Measurements from ENCODE around the gene FN1. TPM values are rescaled to one million over a fixed set of nuclear protein-coding genes. Genes with fewer than 3 reads are reported as not detected.

FN1 gene
- total and polyA plus RNA-seq, 2 donors (not counting 1 experiment from before 2014, with no cell fraction given), result 3,629 to 5,906 TPM

DNA sequence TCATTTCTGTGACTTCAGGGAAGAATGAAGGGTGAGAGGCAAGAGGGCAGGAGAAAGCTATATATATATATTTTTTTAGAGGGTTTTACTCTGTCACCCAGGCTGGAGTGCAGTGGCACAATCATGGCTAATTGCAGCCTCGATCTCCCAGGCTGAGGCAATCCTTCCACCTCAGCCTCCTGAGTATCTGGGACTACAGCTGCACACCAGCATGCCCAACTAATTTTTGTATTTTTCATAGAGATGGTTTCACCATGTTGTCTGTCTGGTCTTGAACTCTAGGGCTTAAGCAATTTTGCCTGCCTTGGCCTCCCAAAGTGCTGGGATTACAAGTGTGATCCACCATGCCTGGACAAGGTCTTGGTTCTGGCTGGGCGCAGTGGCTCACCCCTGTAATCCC is 120.6 kb downstream of the FN1 start:
- H3K27ac ChIP-seq (ENCODE audit: insufficient read depth, low read length), result no peak overlapping the region
- H3K9me3 ChIP-seq (ENCODE audit: control insufficient read depth, insufficient read depth, low read depth, low read length), result no peaks in the 10 kb centered on the region
- H3K9ac ChIP-seq (ENCODE audit: insufficient read depth, low read length), result no peak overlapping the region
- H2AFZ ChIP-seq (ENCODE audit: low read length), result no peak overlapping the region
- H3K36me3 ChIP-seq (ENCODE audit: control insufficient read depth, insufficient read depth, low read length), result no peaks in the 10 kb centered on the region
- H3K4me2 ChIP-seq (ENCODE audit: extremely low read depth, insufficient read depth, low read length), result no peak overlapping the region
- H3K27me3 ChIP-seq (ENCODE audit: control insufficient read depth, insufficient read depth, low read length), result no peaks in the 10 kb centered on the region
- no peaks in the 10 kb centered on the region for H4K20me1 ChIP-seq (ENCODE audit: control insufficient read depth, extremely low read depth, insufficient read depth, low read length)
- H3K4me1 ChIP-seq (ENCODE audit: control insufficient read depth, extremely low read depth, insufficient read depth, low read length), result peaks cover 5% of the 10 kb centered on the region
- TF ChIP-seq, protein P1, sequence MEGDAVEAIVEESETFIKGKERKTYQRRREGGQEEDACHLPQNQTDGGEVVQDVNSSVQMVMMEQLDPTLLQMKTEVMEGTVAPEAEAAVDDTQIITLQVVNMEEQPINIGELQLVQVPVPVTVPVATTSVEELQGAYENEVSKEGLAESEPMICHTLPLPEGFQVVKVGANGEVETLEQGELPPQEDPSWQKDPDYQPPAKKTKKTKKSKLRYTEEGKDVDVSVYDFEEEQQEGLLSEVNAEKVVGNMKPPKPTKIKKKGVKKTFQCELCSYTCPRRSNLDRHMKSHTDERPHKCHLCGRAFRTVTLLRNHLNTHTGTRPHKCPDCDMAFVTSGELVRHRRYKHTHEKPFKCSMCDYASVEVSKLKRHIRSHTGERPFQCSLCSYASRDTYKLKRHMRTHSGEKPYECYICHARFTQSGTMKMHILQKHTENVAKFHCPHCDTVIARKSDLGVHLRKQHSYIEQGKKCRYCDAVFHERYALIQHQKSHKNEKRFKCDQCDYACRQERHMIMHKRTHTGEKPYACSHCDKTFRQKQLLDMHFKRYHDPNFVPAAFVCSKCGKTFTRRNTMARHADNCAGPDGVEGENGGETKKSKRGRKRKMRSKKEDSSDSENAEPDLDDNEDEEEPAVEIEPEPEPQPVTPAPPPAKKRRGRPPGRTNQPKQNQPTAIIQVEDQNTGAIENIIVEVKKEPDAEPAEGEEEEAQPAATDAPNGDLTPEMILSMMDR (conservative IDR thresholded peaks at IDR 0.05 in 1 of 2, IDR thresholded peaks at IDR 0.05 in 1 of 2; ENCODE audit: low read depth in 1 of 2, low read length in 2 of 2), result no peak
- TF ChIP-seq EZH2 (IDR thresholded peaks at IDR 0.05; ENCODE audit: low read length, missing control alignments), result no peak
- no peak for DNase-seq (ENCODE audit: low read depth in 2 of 2)
- no peak overlapping the region for H3K4me3 ChIP-seq (replicated peaks in 1 of 4; ENCODE audit: control extremely low read depth in 1 of 4, insufficient read depth in 1 of 4, low read depth in 3 of 4, low read length in 4 of 4)
- H3K79me2 ChIP-seq (ENCODE audit: control insufficient read depth, insufficient read depth, low read length), result peaks cover 4% of the 10 kb centered on the region

GRCh38 chr2:215314896-215315295 is 121.0 kb downstream of the FN1 start:
- Histone ChIP-seq H2AFZ (ENCODE audit: low read length) (no peak overlapping the region), H3K27me3 (ENCODE audit: control insufficient read depth, insufficient read depth, low read length) (no peaks in the 10 kb centered on the region), H3K27ac (ENCODE audit: insufficient read depth, low read length) (no peak overlapping the region), H3K9me3 (ENCODE audit: control insufficient read depth, insufficient read depth, low read depth, low read length) (no peaks in the 10 kb centered on the region), H3K4me2 (ENCODE audit: extremely low read depth, insufficient read depth, low read length) (no peak overlapping the region), H3K4me3 (replicated peaks in 1 of 4; ENCODE audit: control extremely low read depth in 1 of 4, insufficient read depth in 1 of 4, low read depth in 3 of 4, low read length in 4 of 4) (no peak overlapping the region), H4K20me1 (ENCODE audit: control insufficient read depth, extremely low read depth, insufficient read depth, low read length) (no peaks in the 10 kb centered on the region), H3K9ac (ENCODE audit: insufficient read depth, low read length) (no peak overlapping the region), H3K4me1 (ENCODE audit: control insufficient read depth, extremely low read depth, insufficient read depth, low read length) (peaks cover 5% of the 10 kb centered on the region), H3K36me3 (ENCODE audit: control insufficient read depth, insufficient read depth, low read length) (no peaks in the 10 kb centered on the region), H3K79me2 (ENCODE audit: control insufficient read depth, insufficient read depth, low read length) (peaks cover 4% of the 10 kb centered on the region)
- TF ChIP-seq, protein P1 (conservative IDR thresholded peaks at IDR 0.05 in 1 of 2, IDR thresholded peaks at IDR 0.05 in 1 of 2; ENCODE audit: low read depth in 1 of 2, low read length in 2 of 2), result no peak
- no peak for TF ChIP-seq EZH2 (IDR thresholded peaks at IDR 0.05; ENCODE audit: low read length, missing control alignments)
- DNase-seq (ENCODE audit: low read depth in 2 of 2), result no peak

- peaks cover 5% of the 10 kb centered on the region for H3K4me1 ChIP-seq (ENCODE audit: control insufficient read depth, extremely low read depth, insufficient read depth, low read length)
- H3K27ac ChIP-seq (ENCODE audit: insufficient read depth, low read length), result no peak overlapping the region
- no peak overlapping the region for H3K9ac ChIP-seq (ENCODE audit: insufficient read depth, low read length)
- H3K27me3 ChIP-seq (ENCODE audit: control insufficient read depth, insufficient read depth, low read length), result no peaks in the 10 kb centered on the region
- DNase-seq (ENCODE audit: low read depth in 2 of 2), result no peak
- H4K20me1 ChIP-seq (ENCODE audit: control insufficient read depth, extremely low read depth, insufficient read depth, low read length), result no peaks in the 10 kb centered on the region
- H3K4me2 ChIP-seq (ENCODE audit: extremely low read depth, insufficient read depth, low read length), result peak overlapping the region; percentile 1
- TF ChIP-seq, protein P1 (conservative IDR thresholded peaks at IDR 0.05 in 1 of 2, IDR thresholded peaks at IDR 0.05 in 1 of 2; ENCODE audit: low read depth in 1 of 2, low read length in 2 of 2), result no peak
- TF ChIP-seq EZH2 (IDR thresholded peaks at IDR 0.05; ENCODE audit: low read length, missing control alignments), result no peak
- no peak overlapping the region for H2AFZ ChIP-seq (ENCODE audit: low read length)
- no peak overlapping the region for H3K4me3 ChIP-seq (replicated peaks in 1 of 4; ENCODE audit: control extremely low read depth in 1 of 4, insufficient read depth in 1 of 4, low read depth in 3 of 4, low read length in 4 of 4)
- peaks cover 4% of the 10 kb centered on the region for H3K79me2 ChIP-seq (ENCODE audit: control insufficient read depth, insufficient read depth, low read length)
- H3K36me3 ChIP-seq (ENCODE audit: control insufficient read depth, insufficient read depth, low read length), result no peaks in the 10 kb centered on the region
- H3K9me3 ChIP-seq (ENCODE audit: control insufficient read depth, insufficient read depth, low read depth, low read length), result no peaks in the 10 kb centered on the region
These were observed 122.6 kb downstream of the FN1 start for GRCh38 chr2:215313255-215313613.
